GM23338 (cell line): Measurements from ENCODE around the gene DPH5. TPM values are rescaled to one million over a fixed set of nuclear protein-coding genes. Genes with fewer than 3 reads are reported as not detected.

Source experiments
- ATAC-seq: fragments of 200-7000 bp; cut with Tn5 transposase; 3 replicates; pipeline ENCODE4 v1.9.1; 2020
- DNase-seq: peaks from one replicate; pipeline ENCODE4 v3.0.0-alpha.2; 2015; ENCODE audit warnings: low spot score
- H2AFZ ChIP-seq: fragments of 200-600 bp; sonication (generic); 2 replicates; pipeline ENCODE4 v1.8.0; 2016; ENCODE audit warnings: antibody characterized with exemption, mild to moderate bottlenecking, moderate library complexity
- H3F3A ChIP-seq: fragments of 200-600 bp; sonication (generic); replicated peaks from 2 replicates; pipeline ENCODE4 v1.8.0; 2017; ENCODE audit warnings: antibody characterized with exemption, mixed run types, low read depth
- H3K27ac ChIP-seq: fragments of 200-600 bp; sonication (generic); 2 replicates; pipeline ENCODE4 v1.6.1; 2016; ENCODE audit warnings: low read depth
- H3K27me3 ChIP-seq: fragments of 200-600 bp; sonication (generic); 2 replicates; pipeline ENCODE4 v1.8.0; 2016; ENCODE audit warnings: mild to moderate bottlenecking, mixed run types, moderate library complexity; ENCODE audit not compliant: insufficient read depth
- H3K36me3 ChIP-seq: fragments of 200-600 bp; sonication (generic); 2 replicates; pipeline ENCODE4 v1.8.0; 2016; ENCODE audit warnings: mild to moderate bottlenecking; ENCODE audit not compliant: insufficient read depth
- H3K4me1 ChIP-seq: fragments of 200-600 bp; sonication (generic); 2 replicates; pipeline ENCODE4 v1.8.0; 2016; ENCODE audit warnings: mild to moderate bottlenecking, moderate library complexity; ENCODE audit not compliant: insufficient read depth
- H3K4me2 ChIP-seq: fragments of 200-600 bp; sonication (generic); 2 replicates; pipeline ENCODE4 v1.7.1; 2017; ENCODE audit warnings: mixed run types
- H3K4me3 ChIP-seq: fragments of 200-600 bp; sonication (generic); 2 replicates; pipeline ENCODE4 v1.6.1; 2016; ENCODE audit warnings: mixed run types
- H3K79me2 ChIP-seq: fragments of 200-600 bp; sonication (generic); replicated peaks from 2 replicates; pipeline ENCODE4 v1.8.0; 2017; ENCODE audit warnings: mild to moderate bottlenecking; ENCODE audit not compliant: insufficient read depth
- H3K9me2 ChIP-seq: fragments of 200-600 bp; sonication (generic); 2 replicates; pipeline ENCODE4 v1.8.0; 2017; ENCODE audit not compliant: insufficient read depth
- H4K20me1 ChIP-seq: fragments of 200-600 bp; sonication (generic); replicated peaks from 2 replicates; pipeline ENCODE4 v1.8.0; 2017; ENCODE audit warnings: mild to moderate bottlenecking; ENCODE audit not compliant: insufficient read depth
- H3K27ac Mint-ChIP-seq: 2 replicates; pipeline ENCODE4 v1.8.0; 2020; ENCODE audit warnings: inconsistent platforms, mild to moderate bottlenecking, moderate library complexity, mixed read lengths
- H3K27me3 Mint-ChIP-seq: 3 replicates; pipeline ENCODE4 v1.8.0; 2022; ENCODE audit warnings: low read depth, mild to moderate bottlenecking, moderate library complexity, mixed read lengths, inconsistent platforms; ENCODE audit not compliant: insufficient read depth, poor library complexity
- H3K36me3 Mint-ChIP-seq: 3 replicates; pipeline ENCODE4 v1.8.0; 2021; ENCODE audit warnings: low read depth, mild to moderate bottlenecking, inconsistent platforms, moderate library complexity, mixed read lengths
- H3K4me1 Mint-ChIP-seq: 3 replicates; pipeline ENCODE4 v1.8.0; 2020; ENCODE audit warnings: mild to moderate bottlenecking, inconsistent platforms, mixed read lengths
- H3K4me3 Mint-ChIP-seq: 3 replicates; pipeline ENCODE4 v1.8.0; 2021; ENCODE audit warnings: moderate library complexity, mild to moderate bottlenecking, inconsistent platforms, mixed read lengths
- H3K9me3 Mint-ChIP-seq: 3 replicates; pipeline ENCODE4 v1.8.0; 2020; ENCODE audit warnings: moderate library complexity, mild to moderate bottlenecking, inconsistent platforms, mixed read lengths
- CREB1 ChIP-seq: fragments of 250-450 bp; sonication (Bioruptor Pico); IDR thresholded peaks from 2 replicates; pipeline ENCODE4 v1.5.0; 2020; ENCODE audit warnings: low read depth, mild to moderate bottlenecking, moderate library complexity
- CTCF ChIP-seq, 2 experiments: fragments of 200-600 bp in 1 of 2; sonication (generic) in 1 of 2; conservative IDR thresholded peaks; 2 replicates each; pipeline versions ENCODE4 v1.5.1 to v1.6.1; 2016 to 2017; ENCODE audit warnings: antibody characterized with exemption in 2 of 2, low read depth in 2 of 2, mild to moderate bottlenecking in 2 of 2, moderate library complexity in 1 of 2
- EZH2 ChIP-seq: fragments of 200-600 bp; sonication (generic); IDR thresholded peaks from one replicate; pipeline ENCODE4 v1.8.0; 2017; ENCODE audit warnings: antibody characterized with exemption, mild to moderate bottlenecking, low read depth; ENCODE audit not compliant: unreplicated experiment
- EZH2phosphoT487 ChIP-seq: fragments of 200-600 bp; sonication (generic); IDR thresholded peaks from one replicate; pipeline ENCODE4 v1.8.1; 2018; ENCODE audit warnings: antibody characterized with exemption; ENCODE audit not compliant: unreplicated experiment
- NANOG ChIP-seq: IDR thresholded peaks from 2 replicates; pipeline ENCODE4 v1.6.1; 2016; ENCODE audit warnings: antibody characterized with exemption, borderline replicate concordance
- POLR2AphosphoS5 ChIP-seq: IDR thresholded peaks from 2 replicates; pipeline ENCODE4 v1.6.1; 2016; ENCODE audit warnings: antibody characterized with exemption, low read depth
- REST ChIP-seq: IDR thresholded peaks from one replicate; pipeline ENCODE4 v1.6.1; 2018; ENCODE audit warnings: antibody characterized with exemption; ENCODE audit not compliant: unreplicated experiment
- STAT1 ChIP-seq: IDR thresholded peaks from one replicate; pipeline ENCODE4 v1.6.1; 2016; ENCODE audit warnings: antibody characterized with exemption; ENCODE audit not compliant: unreplicated experiment
- ZNF114 ChIP-seq: fragments of 250-450 bp; sonication (Bioruptor Pico); IDR thresholded peaks from 2 replicates; pipeline ENCODE4 v1.5.0; 2020; ENCODE audit warnings: mild to moderate bottlenecking, moderate library complexity
- ZNF331 ChIP-seq: fragments of 250-450 bp; sonication (Bioruptor Pico); IDR thresholded peaks from 2 replicates; pipeline ENCODE4 v1.5.0; 2020; ENCODE audit warnings: low read depth, mild to moderate bottlenecking, moderate library complexity
- ZNF462 ChIP-seq: fragments of 250-450 bp; sonication (Bioruptor Pico); IDR thresholded peaks from 2 replicates; pipeline ENCODE4 v1.5.0; 2020; ENCODE audit warnings: mild to moderate bottlenecking, moderate library complexity
- polyA plus RNA-seq: library from polyadenylated mRNA; unstranded; fragments of >200 nt; fragmentation: Nextera tagmentation; extraction: Ambion mirVana; gene quantifications from 2 replicates; pipeline ENCODE4 v1.2.1, GENCODE V29; 2016
- total RNA-seq: library from RNA; depleted of rRNA; stranded (reverse); fragments of >200 nt; shearing (Covaris generic); gene quantifications from 2 replicates; pipeline ENCODE4 v1.2.3, GENCODE V29; 2014

Gene DPH5
- total and polyA plus RNA-seq, 2 experiments from 2014 or later = 50.6 to 53.5 TPM

- Histone ChIP-seq H3K27ac (no peak overlapping the region), H3K9me2 (no peaks in the 10 kb centered on the region), H3K27me3 (no peaks in the 10 kb centered on the region), H3K4me2 (no peak overlapping the region), H3F3A (no peaks in the 10 kb centered on the region), H3K36me3 (no peaks in the 10 kb centered on the region), H3K4me3 (no peak overlapping the region), H2AFZ (no peak overlapping the region), H4K20me1 (no peaks in the 10 kb centered on the region), H3K4me1 (no peaks in the 10 kb centered on the region; the same call in 1 of the 2 replicates), H3K79me2 (no peaks in the 10 kb centered on the region)
- Mint-ChIP-seq H3K4me1 (peaks cover 10% of the 10 kb centered on the region; the same call in 2 of the 3 replicates), H3K36me3 (no peaks in the 10 kb centered on the region), H3K4me3 (no peak overlapping the region), H3K9me3 (no peaks in the 10 kb centered on the region), H3K27ac (no peak overlapping the region), H3K27me3 (no peaks in the 10 kb centered on the region)
- DNase-seq (no peak), ATAC-seq (no peak)
- no peak for TF ChIP-seq POLR2AphosphoS5
- no peak for TF ChIP-seq EZH2phosphoT487
- TF ChIP-seq ZNF462 (CRISPR knock-in tag) = no peak
Observed at GRCh38 chr1:101065575-101065974, 40.0 kb upstream of the DPH5 start.

- H3K36me3 Mint-ChIP-seq = no peaks in the 10 kb centered on the region
- no peak overlapping the region for H3K4me2 ChIP-seq
- DNase-seq (no peak), ATAC-seq (no peak)
- H3K9me2 ChIP-seq = no peaks in the 10 kb centered on the region
- H3K9me3 Mint-ChIP-seq = no peaks in the 10 kb centered on the region
- H4K20me1 ChIP-seq = no peaks in the 10 kb centered on the region
- H3F3A ChIP-seq = no peaks in the 10 kb centered on the region
- H3K4me1 Mint-ChIP-seq = peaks cover 5% of the 10 kb centered on the region; the same call in 2 of the 3 replicates
- no peak overlapping the region for H3K27ac Mint-ChIP-seq
- H3K27me3 ChIP-seq = no peaks in the 10 kb centered on the region
- no peak overlapping the region for H2AFZ ChIP-seq
- H3K27me3 Mint-ChIP-seq = no peaks in the 10 kb centered on the region
- no peak overlapping the region for H3K4me3 ChIP-seq
- no peaks in the 10 kb centered on the region for H3K36me3 ChIP-seq
- no peaks in the 10 kb centered on the region for H3K4me1 ChIP-seq
- H3K4me3 Mint-ChIP-seq = no peak overlapping the region
- H3K79me2 ChIP-seq = no peaks in the 10 kb centered on the region
- no peak overlapping the region for H3K27ac ChIP-seq
- no peak for TF ChIP-seq CTCF (conservative IDR thresholded peaks at IDR 0.05; ENCODE audit: low read depth in 2 of 2)
- no peak for TF ChIP-seq EZH2phosphoT487
- no peak for TF ChIP-seq STAT1
- TF ChIP-seq REST = no peak
- no peak for TF ChIP-seq EZH2
- TF ChIP-seq CREB1 (CRISPR knock-in tag) = no peak
- no peak for TF ChIP-seq POLR2AphosphoS5
- no peak for TF ChIP-seq NANOG
- TF ChIP-seq ZNF331 (CRISPR knock-in tag) = no peak
- TF ChIP-seq ZNF114 (CRISPR knock-in tag) = no peak
Observed at GRCh38 chr1:101064697-101065096, 39.1 kb upstream of the DPH5 start.
